HAP-1 (cell line): Measurements from ENCODE around the gene BTBD9.

Source experiments
- DNase-seq, 2 experiments: peaks; one replicate each; pipeline ENCODE4 v3.0.0-alpha.2; 2016 to 2020; ENCODE audit warnings: low spot score in 2 of 2
- H3K27me3 ChIP-seq: fragments of 250-450 bp; sonication (Bioruptor Pico); 2 replicates; pipeline ENCODE4 v1.5.1; 2020; ENCODE audit warnings: low read depth, mild to moderate bottlenecking, moderate library complexity
- H3K36me3 ChIP-seq: fragments of 250-450 bp; sonication (Bioruptor Pico); replicated peaks from 2 replicates; pipeline ENCODE4 v1.5.1; 2020; ENCODE audit warnings: mild to moderate bottlenecking
- H3K4me1 ChIP-seq: fragments of 250-450 bp; sonication (Bioruptor Pico); 2 replicates; pipeline ENCODE4 v1.5.1; 2020; ENCODE audit warnings: mild to moderate bottlenecking
- H3K4me3 ChIP-seq: fragments of 250-450 bp; sonication (Bioruptor Pico); 2 replicates; pipeline ENCODE4 v1.5.1; 2020; ENCODE audit warnings: mild to moderate bottlenecking, moderate library complexity
- H3K9me3 ChIP-seq: fragments of 250-450 bp; sonication (Bioruptor Pico); 2 replicates; pipeline ENCODE4 v1.5.1; 2020; ENCODE audit warnings: mild to moderate bottlenecking, moderate library complexity
- in situ Hi-C: fragments of 300-500 bp; cut with MboI; formaldehyde crosslinking; loops from 3 replicates; pipeline ENCODE4 v1.14.3; 2020; ENCODE audit warnings: low sequenced_read_pairs, inconsistent platforms, mixed read lengths

The BTBD9 gene

DNA sequence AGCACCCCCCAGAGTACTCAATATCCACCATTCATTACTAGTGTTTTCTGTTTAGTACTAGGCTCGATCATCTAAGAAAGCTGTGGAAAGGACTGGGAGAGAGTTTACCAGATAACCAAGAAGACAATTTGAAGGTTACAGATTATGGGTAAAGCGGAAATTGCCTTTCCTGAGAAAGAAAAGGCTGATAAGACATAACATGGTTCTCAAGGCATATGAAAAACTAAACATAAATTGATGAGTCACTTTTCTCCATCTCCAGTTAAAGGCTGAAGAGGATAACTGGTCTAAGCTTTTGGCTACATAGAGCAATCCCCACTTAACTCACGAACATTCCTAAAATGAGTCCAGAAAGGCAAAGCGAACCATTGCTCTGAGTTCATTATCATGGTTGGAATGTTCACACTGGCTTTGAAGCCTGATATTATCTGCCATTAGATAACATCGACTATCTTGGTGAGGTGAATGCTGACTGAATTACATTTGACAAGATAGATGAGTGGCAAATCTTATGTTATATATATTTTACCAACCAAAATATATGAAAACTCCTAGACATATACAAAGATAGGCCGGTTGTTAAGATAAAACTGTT, 65.8 kb downstream of the BTBD9 start:
- Histone ChIP-seq H3K9me3 (no peaks in the 10 kb centered on the region), H3K27me3 (no peaks in the 10 kb centered on the region), H3K36me3 (no peaks in the 10 kb centered on the region), H3K4me1 (peaks cover 17% of the 10 kb centered on the region), H3K4me3 (no peak overlapping the region)
- no peak for DNase-seq
- in situ Hi-C loops: no loop called here

DNA sequence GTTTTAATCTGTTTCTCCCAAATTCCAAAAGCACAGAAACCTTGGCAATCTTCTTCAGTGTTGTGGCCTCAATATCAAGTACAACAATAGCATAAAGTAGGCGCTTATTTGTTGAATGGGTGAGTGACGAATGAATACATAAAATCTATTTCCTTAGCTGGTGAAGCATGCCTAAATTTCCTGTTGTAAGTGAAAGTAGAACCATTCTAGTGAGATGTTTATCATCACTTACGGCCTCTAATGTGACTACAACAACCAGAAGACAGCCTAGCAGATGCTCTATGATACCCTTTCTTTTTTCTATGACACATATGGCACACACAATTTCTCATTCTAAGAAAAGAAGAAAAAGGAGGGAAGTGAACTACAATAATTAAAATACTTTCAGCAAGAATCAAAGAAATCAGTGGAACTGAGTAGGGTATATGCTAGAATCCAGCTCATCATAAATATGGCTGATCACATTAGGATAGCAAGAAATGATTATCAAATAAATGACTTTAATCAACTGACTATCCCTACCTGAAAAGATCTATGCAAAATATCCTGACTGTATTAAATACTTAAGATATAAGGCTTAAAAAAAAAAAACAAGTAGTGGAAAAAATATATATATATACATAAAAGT, 67.4 kb downstream of the BTBD9 start:
- H3K27me3 ChIP-seq: no peaks in the 10 kb centered on the region
- no peak for DNase-seq
- in situ Hi-C loops: no loop called here
- peaks cover 17% of the 10 kb centered on the region for H3K4me1 ChIP-seq
- H3K36me3 ChIP-seq: no peaks in the 10 kb centered on the region
- H3K9me3 ChIP-seq: no peaks in the 10 kb centered on the region
- no peak overlapping the region for H3K4me3 ChIP-seq

- DNase-seq: no peak
- no peaks in the 10 kb centered on the region for H3K36me3 ChIP-seq
- no peaks in the 10 kb centered on the region for H3K9me3 ChIP-seq
- in situ Hi-C loops: no loop called here
- no peaks in the 10 kb centered on the region for H3K27me3 ChIP-seq
- peaks cover 17% of the 10 kb centered on the region for H3K4me1 ChIP-seq
- no peak overlapping the region for H3K4me3 ChIP-seq
Observed at GRCh38 chr6:38571721-38572120, 68.0 kb downstream of the BTBD9 start.

- no peaks in the 10 kb centered on the region for H3K27me3 ChIP-seq
- peak in 1 of 2 experiments; percentile 24 for DNase-seq
- no peak overlapping the region for H3K4me3 ChIP-seq
- H3K36me3 ChIP-seq: no peaks in the 10 kb centered on the region
- in situ Hi-C loops: no loop called here
- H3K9me3 ChIP-seq: no peaks in the 10 kb centered on the region
- H3K4me1 ChIP-seq: peaks cover 20% of the 10 kb centered on the region
Observed at GRCh38 chr6:38570750-38571149, 69.0 kb downstream of the BTBD9 start.

- Histone ChIP-seq H3K4me3 (no peak overlapping the region), H3K27me3 (no peaks in the 10 kb centered on the region), H3K9me3 (no peaks in the 10 kb centered on the region), H3K36me3 (no peaks in the 10 kb centered on the region), H3K4me1 (peaks cover 20% of the 10 kb centered on the region)
- peak in 1 of 2 experiments; percentile 33 for DNase-seq
- in situ Hi-C loops: no loop called here
Observed at GRCh38 chr6:38567436-38567835, 72.3 kb downstream of the BTBD9 start.

DNA sequence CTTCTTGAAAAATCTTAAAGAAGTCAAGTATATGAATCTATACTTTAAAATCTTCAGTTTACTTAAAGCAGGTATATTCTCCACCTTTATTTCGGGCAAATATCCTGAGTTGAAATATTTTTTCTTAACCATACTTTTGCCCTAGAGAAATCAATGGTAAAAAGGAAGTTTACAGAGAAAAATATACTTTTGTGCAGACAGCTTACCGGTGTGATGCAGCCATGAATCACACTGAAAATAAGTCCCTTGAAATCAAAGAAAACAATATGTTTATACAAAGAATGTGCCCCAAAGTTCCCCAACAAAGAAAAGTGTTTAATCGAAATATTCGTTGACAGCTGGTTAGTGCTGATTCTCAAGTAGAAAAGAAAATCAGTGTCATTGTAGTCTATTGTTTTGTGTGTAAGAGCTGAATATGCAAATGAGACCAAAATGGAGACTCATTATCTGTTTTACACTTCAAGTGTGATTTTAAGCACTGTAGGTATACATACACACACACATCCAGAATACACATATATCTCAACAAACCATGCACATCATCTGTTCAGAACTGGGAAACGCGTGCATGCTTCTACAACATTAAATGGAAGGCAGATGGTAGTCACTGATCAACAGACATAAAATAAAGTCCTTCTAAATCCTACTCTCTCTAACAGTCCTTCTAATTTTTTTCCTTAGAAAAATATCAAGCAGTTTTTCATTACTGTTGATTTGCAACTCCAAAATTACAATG, 73.3 kb downstream of the BTBD9 start:
- Histone ChIP-seq H3K36me3 (no peaks in the 10 kb centered on the region), H3K4me1 (peaks cover 20% of the 10 kb centered on the region), H3K9me3 (no peaks in the 10 kb centered on the region), H3K4me3 (no peak overlapping the region), H3K27me3 (no peaks in the 10 kb centered on the region)
- in situ Hi-C loops: no loop called here
- no peak for DNase-seq

DNA sequence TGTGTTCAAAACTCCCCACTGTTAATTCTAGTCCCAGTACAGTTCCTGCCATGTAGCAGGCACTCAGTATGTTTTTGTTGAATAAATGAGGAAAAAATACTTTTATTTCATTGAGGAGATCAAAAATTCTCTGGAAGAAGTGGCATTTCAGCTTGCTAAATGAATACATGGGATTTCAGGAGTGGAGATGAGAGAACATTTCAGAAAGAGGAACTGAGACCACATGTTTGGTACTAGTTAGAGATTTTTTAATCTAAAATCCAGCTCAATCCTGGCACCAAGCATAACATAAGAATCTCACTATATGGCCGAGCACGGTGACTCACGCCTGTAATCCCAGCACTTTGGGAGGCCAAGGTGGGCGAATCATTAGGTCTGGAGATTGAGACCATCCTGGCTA, 75.4 kb downstream of the BTBD9 start:
- in situ Hi-C loops: no loop called here
- H3K4me3 ChIP-seq: no peak overlapping the region
- H3K9me3 ChIP-seq: no peaks in the 10 kb centered on the region
- no peak for DNase-seq
- H3K4me1 ChIP-seq: peaks cover 5% of the 10 kb centered on the region
- H3K27me3 ChIP-seq: no peaks in the 10 kb centered on the region
- no peaks in the 10 kb centered on the region for H3K36me3 ChIP-seq

DNA sequence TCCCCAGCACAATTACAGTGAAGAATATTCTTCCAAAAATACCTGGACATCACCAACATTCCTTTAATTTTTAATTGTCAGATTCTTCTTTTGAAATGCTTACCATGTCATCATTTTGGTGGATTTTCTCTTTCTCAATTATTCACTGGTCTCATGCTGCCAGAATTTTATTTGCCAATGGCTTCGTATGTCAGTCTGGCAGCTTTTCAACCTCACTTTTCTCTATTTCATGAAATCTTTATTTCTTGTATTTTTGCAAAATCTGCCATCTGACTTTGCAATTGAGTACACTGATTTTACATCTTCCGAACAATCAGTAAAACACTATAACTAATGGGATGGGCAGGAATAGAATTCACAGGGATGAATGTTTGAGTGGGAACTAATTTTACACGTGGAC, 84.1 kb downstream of the BTBD9 start:
- peaks cover 8% of the 10 kb centered on the region for H3K4me1 ChIP-seq

GRCh38 chr6:38554700-38555413, 84.9 kb downstream of the BTBD9 start:
- no peaks in the 10 kb centered on the region for H3K9me3 ChIP-seq
- no peak overlapping the region for H3K4me3 ChIP-seq
- in situ Hi-C loops: no loop called here
- H3K36me3 ChIP-seq: no peaks in the 10 kb centered on the region
- no peak for DNase-seq
- no peaks in the 10 kb centered on the region for H3K27me3 ChIP-seq
- H3K4me1 ChIP-seq: peaks cover 8% of the 10 kb centered on the region

More for the DNA sequence above, 84.1 kb downstream of the BTBD9 start:
- in situ Hi-C loops: no loop called here
- Histone ChIP-seq H3K36me3 (no peaks in the 10 kb centered on the region), H3K4me3 (no peak overlapping the region), H3K27me3 (no peaks in the 10 kb centered on the region), H3K9me3 (no peaks in the 10 kb centered on the region)
- DNase-seq: no peak

DNA sequence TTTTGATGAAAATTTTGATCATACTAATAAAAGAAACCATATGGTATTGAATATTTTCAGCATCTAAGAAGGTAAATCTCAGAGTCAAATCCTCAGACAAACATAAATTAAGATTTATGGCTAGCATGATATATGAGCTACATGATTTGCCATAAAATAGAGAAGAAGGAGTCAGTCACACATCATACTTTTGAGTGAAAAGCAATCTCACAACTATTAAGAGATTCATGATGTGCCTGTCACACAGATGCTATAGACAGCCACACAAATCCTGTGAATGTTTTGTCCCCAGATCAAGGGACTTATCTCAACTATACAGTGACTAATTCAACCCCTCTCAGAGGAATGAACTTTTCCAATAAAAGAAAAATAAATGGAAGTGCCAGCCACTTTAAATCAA, 85.7 kb downstream of the BTBD9 start:
- DNase-seq: no peak
- in situ Hi-C loops: no loop called here
- Histone ChIP-seq H3K4me3 (no peak overlapping the region), H3K9me3 (no peaks in the 10 kb centered on the region), H3K36me3 (no peaks in the 10 kb centered on the region), H3K27me3 (no peaks in the 10 kb centered on the region), H3K4me1 (peaks cover 8% of the 10 kb centered on the region)

DNA sequence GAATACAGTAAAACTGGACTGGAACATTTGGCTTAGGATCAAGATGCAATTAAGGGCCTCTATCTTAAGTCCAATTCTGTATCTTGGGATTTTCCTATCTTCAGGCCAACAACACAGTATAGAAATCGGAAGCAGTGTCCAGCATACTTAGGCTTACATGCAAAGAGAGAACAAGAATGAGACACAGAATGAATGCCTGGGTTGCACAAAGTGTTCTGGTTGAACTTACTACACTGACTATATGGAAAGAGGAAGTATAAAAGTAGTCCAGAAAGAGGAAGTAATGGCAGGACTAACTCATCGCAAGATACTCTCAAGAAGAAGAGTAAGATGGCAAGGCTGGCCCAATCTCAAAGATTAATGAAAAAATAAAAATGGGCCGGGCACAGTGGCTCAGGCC, 87.6 kb downstream of the BTBD9 start:
- in situ Hi-C loops: no loop called here
- no peak overlapping the region for H3K4me3 ChIP-seq
- H3K27me3 ChIP-seq: no peaks in the 10 kb centered on the region
- DNase-seq: no peak
- no peaks in the 10 kb centered on the region for H3K36me3 ChIP-seq
- peaks cover 8% of the 10 kb centered on the region for H3K4me1 ChIP-seq
- no peaks in the 10 kb centered on the region for H3K9me3 ChIP-seq

DNA sequence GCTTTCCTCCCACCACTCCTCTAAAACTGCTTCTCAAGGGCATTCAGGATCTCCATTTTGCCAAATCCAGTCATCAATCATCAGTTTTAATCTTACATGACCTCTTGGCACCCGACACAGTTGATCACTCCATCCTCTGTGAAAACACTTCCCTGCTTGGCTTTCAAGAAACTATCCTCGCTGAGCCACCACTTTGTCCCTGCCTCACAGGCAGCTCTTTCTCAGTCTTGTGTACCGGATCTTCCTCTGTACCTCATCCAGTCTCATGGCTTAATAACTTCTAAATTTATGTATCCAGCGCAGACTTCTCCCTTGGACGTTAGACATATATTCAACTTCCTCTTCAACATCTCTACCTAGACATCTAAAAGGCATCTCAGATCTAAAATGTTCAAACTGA, 89.9 kb downstream of the BTBD9 start:
- in situ Hi-C loops: no loop called here
- no peaks in the 10 kb centered on the region for H3K9me3 ChIP-seq
- H3K4me3 ChIP-seq: no peak overlapping the region
- H3K36me3 ChIP-seq: no peaks in the 10 kb centered on the region
- no peaks in the 10 kb centered on the region for H3K27me3 ChIP-seq
- DNase-seq: no peak
- peaks cover 8% of the 10 kb centered on the region for H3K4me1 ChIP-seq

GRCh38 chr6:38549180-38549579, 90.5 kb downstream of the BTBD9 start:
- no peak overlapping the region for H3K4me3 ChIP-seq
- H3K4me1 ChIP-seq: peaks cover 8% of the 10 kb centered on the region
- no peak for DNase-seq
- no peaks in the 10 kb centered on the region for H3K9me3 ChIP-seq
- in situ Hi-C loops: no loop called here
- H3K36me3 ChIP-seq: no peaks in the 10 kb centered on the region
- no peaks in the 10 kb centered on the region for H3K27me3 ChIP-seq

DNA sequence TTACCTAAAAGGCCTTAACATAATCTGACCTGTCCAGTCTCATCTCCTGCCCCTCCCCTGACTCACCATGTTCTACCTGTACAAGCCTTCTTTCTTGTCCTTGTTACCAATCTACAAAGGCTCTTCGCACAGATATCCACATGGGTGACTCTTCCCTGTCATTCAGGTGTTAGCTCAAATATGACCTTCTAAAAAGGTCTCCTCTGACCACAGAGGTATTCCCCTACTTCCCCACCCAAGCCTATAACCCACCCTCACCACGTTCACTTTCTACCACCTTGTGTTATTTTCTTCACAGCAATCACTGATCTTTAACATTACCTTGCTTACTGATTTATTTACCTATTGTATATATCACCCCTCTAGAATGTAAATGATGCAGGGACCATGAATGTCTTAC, 96.7 kb downstream of the BTBD9 start:
- DNase-seq: no peak
- H3K27me3 ChIP-seq: no peaks in the 10 kb centered on the region
- in situ Hi-C loops: no loop called here
- no peak overlapping the region for H3K4me3 ChIP-seq
- no peaks in the 10 kb centered on the region for H3K9me3 ChIP-seq
- H3K36me3 ChIP-seq: no peaks in the 10 kb centered on the region
- H3K4me1 ChIP-seq: no peaks in the 10 kb centered on the region
